Mucosa of gallbladder (tissue), 1 donor: ENCODE results near the gene KLHL22. TPM values are rescaled to one million over a fixed set of nuclear protein-coding genes. Genes with fewer than 3 reads are reported as not detected.
"Not testable (repeated sequence)": the region's sequence is repeated elsewhere in the genome, so short reads cannot be mapped to it uniquely, and the experiment has no call there.

ENCODE experiments used
- DNase-seq: peaks from one replicate; pipeline ENCODE4 v3.0.0-alpha.2; 2020; ENCODE audit warnings: low spot score
- total RNA-seq: library from RNA; stranded (reverse); gene quantifications from one replicate; pipeline ENCODE4 v1.2.1, GENCODE V29; 2021
- donor health status: DM: no; HTN: no; CAD: no.

Gene KLHL22
- total RNA-seq, 1 donor from 2014 or later: 26.6 TPM

GRCh38 chr22:20421507-20421874, 74.1 kb downstream of the KLHL22 start:
- DNase-seq: no peak

- no peak for DNase-seq
Measured at GRCh38 chr22:20420157-20420842, 75.3 kb downstream of the KLHL22 start.

- DNase-seq: no peak
Measured at GRCh38 chr22:20419664-20419951, 76.0 kb downstream of the KLHL22 start.

- peak; percentile 76 for DNase-seq
Measured at GRCh38 chr22:20418211-20418788, 77.3 kb downstream of the KLHL22 start.

- DNase-seq: not testable (repeated sequence)
Measured at GRCh38 chr22:20415699-20416098, 79.9 kb downstream of the KLHL22 start.

GRCh38 chr22:20415241-20415640, 80.4 kb downstream of the KLHL22 start:
- not testable (repeated sequence) for DNase-seq

- DNase-seq: no peak
Measured at GRCh38 chr22:20414450-20414849, 81.1 kb downstream of the KLHL22 start.

GRCh38 chr22:20414059-20414440, 81.5 kb downstream of the KLHL22 start:
- no peak for DNase-seq

- no peak for DNase-seq
Measured at GRCh38 chr22:20413217-20414058, 82.2 kb downstream of the KLHL22 start.

- no peak for DNase-seq
Measured at GRCh38 chr22:20412474-20413216, 83.0 kb downstream of the KLHL22 start.

- not testable (repeated sequence) for DNase-seq
Measured at GRCh38 chr22:20409385-20409784, 86.2 kb downstream of the KLHL22 start.

- DNase-seq: no peak
Measured at GRCh38 chr22:20408891-20409290, 86.7 kb downstream of the KLHL22 start.

- DNase-seq: no peak
Measured at GRCh38 chr22:20407829-20408228, 87.8 kb downstream of the KLHL22 start.

GRCh38 chr22:20406686-20407408, 88.7 kb downstream of the KLHL22 start:
- DNase-seq: no peak

GRCh38 chr22:20405931-20406685, 89.5 kb downstream of the KLHL22 start:
- DNase-seq: no peak

GRCh38 chr22:20405291-20405930, 90.2 kb downstream of the KLHL22 start:
- DNase-seq: no peak

GRCh38 chr22:20404881-20405280, 90.7 kb downstream of the KLHL22 start:
- DNase-seq: no peak

- no peak for DNase-seq
Measured at GRCh38 chr22:20403779-20404140, 91.8 kb downstream of the KLHL22 start.

- no peak for DNase-seq
Measured at GRCh38 chr22:20402960-20403778, 92.4 kb downstream of the KLHL22 start.
